KMS-11 (cell line): ENCODE measurements around the gene TSPAN16.

Experiments used
- H2AFZ ChIP-seq: fragments of 200-600 bp; sonication (generic); 2 replicates; pipeline ENCODE4 v1.6.1; 2016; ENCODE audit warnings: antibody characterized with exemption, mixed run types, low read depth
- H3K27ac ChIP-seq: fragments of 200-600 bp; sonication (generic); 2 replicates; pipeline ENCODE4 v1.6.1; 2016; ENCODE audit warnings: mild to moderate bottlenecking, mixed run types
- H3K27me3 ChIP-seq: fragments of 200-600 bp; sonication (generic); 2 replicates; pipeline ENCODE4 v1.6.1; 2017; ENCODE audit warnings: mild to moderate bottlenecking, low read depth, mixed run types, moderate library complexity; ENCODE audit not compliant: insufficient read depth
- H3K36me3 ChIP-seq: fragments of 200-600 bp; sonication (generic); 2 replicates; pipeline ENCODE4 v1.6.1; 2017; ENCODE audit warnings: mild to moderate bottlenecking, mixed run types; ENCODE audit not compliant: insufficient read depth
- H3K4me1 ChIP-seq: fragments of 200-600 bp; sonication (generic); 2 replicates; pipeline ENCODE4 v1.6.1; 2016; ENCODE audit warnings: mild to moderate bottlenecking, low read depth, mixed run types; ENCODE audit not compliant: poor library complexity, severe bottlenecking
- H3K4me2 ChIP-seq: fragments of 200-600 bp; sonication (generic); 2 replicates; pipeline ENCODE4 v1.7.0; 2016; ENCODE audit warnings: mild to moderate bottlenecking, mixed run types
- H3K4me3 ChIP-seq: fragments of 200-600 bp; sonication (generic); IDR thresholded peaks from 2 replicates; pipeline ENCODE4 v1.6.1; 2017; ENCODE audit warnings: low read depth, low read length, mixed read lengths; ENCODE audit not compliant: insufficient read depth
- H3K79me2 ChIP-seq: fragments of 200-600 bp; sonication (generic); 2 replicates; pipeline ENCODE4 v1.6.1; 2016; ENCODE audit warnings: low read depth, mixed run types; ENCODE audit not compliant: insufficient read depth
- H3K9ac ChIP-seq: fragments of 200-600 bp; sonication (generic); 2 replicates; pipeline ENCODE4 v1.6.1; 2016; ENCODE audit warnings: mild to moderate bottlenecking, mixed run types
- H4K20me1 ChIP-seq: fragments of 200-600 bp; sonication (generic); 2 replicates; pipeline ENCODE4 v1.6.1; 2016; ENCODE audit warnings: mild to moderate bottlenecking, mixed run types; ENCODE audit not compliant: insufficient read depth
- CTCF ChIP-seq: fragments of 200-600 bp; sonication (generic); conservative IDR thresholded peaks from 2 replicates; pipeline ENCODE4 v1.6.1; 2017; ENCODE audit warnings: low read depth, mild to moderate bottlenecking, antibody characterized with exemption, low read length, moderate library complexity, mixed read lengths

TSPAN16 gene

DNA sequence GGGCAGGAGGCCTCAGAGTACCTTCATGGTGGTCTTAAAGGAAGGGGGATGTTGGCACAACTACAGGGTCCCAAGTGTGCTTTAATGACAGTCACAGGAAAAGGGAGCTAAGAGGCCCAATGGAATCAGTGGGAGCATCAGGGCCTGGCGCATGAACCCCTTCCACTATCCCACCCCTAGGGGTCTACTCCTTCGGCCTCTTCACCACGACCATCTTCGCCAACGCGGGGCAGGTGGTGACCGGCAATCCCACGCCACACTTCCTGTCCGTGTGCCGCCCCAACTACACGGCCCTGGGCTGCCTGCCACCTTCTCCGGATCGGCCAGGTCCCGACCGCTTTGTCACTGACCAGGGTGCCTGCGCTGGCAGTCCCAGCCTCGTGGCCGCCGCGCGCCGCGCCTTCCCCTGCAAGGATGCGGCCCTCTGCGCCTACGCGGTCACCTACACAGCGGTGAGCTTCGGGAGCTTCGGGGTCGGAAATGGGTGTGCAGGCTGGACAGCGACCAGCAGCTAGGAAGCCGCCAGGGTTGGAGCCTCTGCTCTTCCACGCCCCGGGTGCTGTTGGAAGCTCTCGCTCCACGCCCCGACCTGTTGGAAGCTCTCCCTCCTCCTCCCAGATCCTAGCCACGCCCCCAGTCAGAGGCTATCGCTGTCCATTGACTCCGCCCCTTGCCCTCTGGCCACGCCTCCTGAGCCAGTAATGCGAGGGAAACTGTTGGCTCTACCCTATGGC lies 65.2 kb downstream of the TSPAN16 start:
- TF ChIP-seq CTCF, result no peak
- Histone ChIP-seq H3K9ac (no peak overlapping the region), H3K4me3 (no peak overlapping the region)

GRCh38 chr19:11361771-11362731 lies 66.1 kb downstream of the TSPAN16 start:
- no peak for TF ChIP-seq CTCF
- H3K4me2 ChIP-seq, result no peak overlapping the region

More for the DNA sequence above, 65.2 kb downstream of the TSPAN16 start:
- Histone ChIP-seq H3K4me2 (no peak overlapping the region), H3K36me3 (no peaks in the 10 kb centered on the region), H3K4me1 (no peaks in the 10 kb centered on the region), H2AFZ (no peak overlapping the region), H3K79me2 (no peaks in the 10 kb centered on the region), H4K20me1 (no peaks in the 10 kb centered on the region), H3K27me3 (no peaks in the 10 kb centered on the region), H3K27ac (no peak overlapping the region)

GRCh38 chr19:11363881-11364280 lies 67.9 kb downstream of the TSPAN16 start:
- no peaks in the 10 kb centered on the region for H3K36me3 ChIP-seq
- H3K79me2 ChIP-seq, result no peaks in the 10 kb centered on the region
- no peak overlapping the region for H2AFZ ChIP-seq
- no peaks in the 10 kb centered on the region for H3K27me3 ChIP-seq
- H4K20me1 ChIP-seq, result no peaks in the 10 kb centered on the region
- TF ChIP-seq CTCF, result no peak
- H3K4me1 ChIP-seq, result no peaks in the 10 kb centered on the region
- no peak overlapping the region for H3K27ac ChIP-seq
- H3K4me3 ChIP-seq, result no peak overlapping the region
- H3K9ac ChIP-seq, result no peak overlapping the region
- H3K4me2 ChIP-seq, result no peak overlapping the region

More at GRCh38 chr19:11361771-11362731, 66.1 kb downstream of the TSPAN16 start:
- Histone ChIP-seq H3K79me2 (no peaks in the 10 kb centered on the region), H3K36me3 (no peaks in the 10 kb centered on the region), H3K27ac (no peak overlapping the region), H2AFZ (no peak overlapping the region), H3K4me1 (no peaks in the 10 kb centered on the region), H3K4me3 (no peak overlapping the region), H3K9ac (no peak overlapping the region), H4K20me1 (no peaks in the 10 kb centered on the region), H3K27me3 (no peaks in the 10 kb centered on the region)

DNA sequence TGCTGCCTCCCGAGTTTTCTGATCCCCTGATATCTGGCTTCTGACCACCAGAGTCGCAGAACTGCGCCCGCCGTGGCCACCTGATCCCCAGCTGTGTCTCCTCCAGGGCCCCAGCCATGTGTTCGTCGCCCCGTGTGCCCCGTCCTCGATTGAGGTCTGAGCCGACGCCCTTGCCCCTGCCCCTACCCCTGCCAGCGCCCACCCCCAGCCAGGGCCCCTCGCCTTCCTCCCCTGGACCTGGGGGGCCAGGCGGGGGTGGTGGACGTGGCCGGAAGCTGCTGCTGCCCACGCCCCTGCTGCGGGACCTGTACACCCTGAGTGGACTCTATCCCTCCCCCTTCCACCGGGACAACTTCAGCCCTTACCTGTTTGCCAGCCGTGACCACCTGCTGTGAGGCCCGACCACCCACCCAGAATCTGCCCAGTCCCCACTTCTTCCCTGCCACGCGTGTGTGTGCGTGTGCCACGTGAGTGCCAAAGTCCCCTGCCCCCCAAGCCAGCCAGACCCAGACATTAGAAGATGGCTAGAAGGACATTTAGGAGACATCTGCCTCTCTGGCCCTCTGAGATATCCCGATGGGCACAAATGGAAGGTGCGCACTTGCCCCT lies 68.4 kb downstream of the TSPAN16 start:
- Histone ChIP-seq H4K20me1 (no peaks in the 10 kb centered on the region), H3K9ac (no peak overlapping the region), H2AFZ (no peak overlapping the region), H3K4me1 (no peaks in the 10 kb centered on the region), H3K27me3 (no peaks in the 10 kb centered on the region), H3K27ac (no peak overlapping the region), H3K4me2 (no peak overlapping the region), H3K4me3 (no peak overlapping the region), H3K36me3 (no peaks in the 10 kb centered on the region), H3K79me2 (no peaks in the 10 kb centered on the region)
- no peak for TF ChIP-seq CTCF
